ENCODE results near the gene MAP3K5.

DNA sequence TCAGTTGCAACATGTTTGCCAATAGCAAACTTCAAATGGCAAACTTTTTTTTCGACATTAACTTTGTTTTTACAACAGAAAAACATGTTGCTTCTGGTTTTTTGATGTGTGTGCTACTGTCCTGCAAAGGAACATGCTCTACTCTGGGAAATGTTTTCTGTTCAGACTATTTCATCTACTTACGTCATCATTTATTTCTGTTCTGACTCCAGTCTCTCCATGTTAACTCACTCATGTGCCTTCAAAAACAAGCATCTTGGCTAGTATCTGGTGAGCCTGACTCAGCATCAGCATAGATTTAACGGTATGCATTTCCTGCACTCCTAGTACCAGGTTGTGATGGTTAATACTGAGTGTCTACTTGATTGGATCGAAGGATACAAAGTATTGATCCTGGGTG, 206.0 kb downstream of the MAP3K5 start:
- TF ChIP-seq POLR2AphosphoS5 (IDR thresholded peaks at IDR 0.05) (no peak), EP300 (IDR thresholded peaks at IDR 0.05) (no peak)
- TF ChIP-seq, protein P1, sequence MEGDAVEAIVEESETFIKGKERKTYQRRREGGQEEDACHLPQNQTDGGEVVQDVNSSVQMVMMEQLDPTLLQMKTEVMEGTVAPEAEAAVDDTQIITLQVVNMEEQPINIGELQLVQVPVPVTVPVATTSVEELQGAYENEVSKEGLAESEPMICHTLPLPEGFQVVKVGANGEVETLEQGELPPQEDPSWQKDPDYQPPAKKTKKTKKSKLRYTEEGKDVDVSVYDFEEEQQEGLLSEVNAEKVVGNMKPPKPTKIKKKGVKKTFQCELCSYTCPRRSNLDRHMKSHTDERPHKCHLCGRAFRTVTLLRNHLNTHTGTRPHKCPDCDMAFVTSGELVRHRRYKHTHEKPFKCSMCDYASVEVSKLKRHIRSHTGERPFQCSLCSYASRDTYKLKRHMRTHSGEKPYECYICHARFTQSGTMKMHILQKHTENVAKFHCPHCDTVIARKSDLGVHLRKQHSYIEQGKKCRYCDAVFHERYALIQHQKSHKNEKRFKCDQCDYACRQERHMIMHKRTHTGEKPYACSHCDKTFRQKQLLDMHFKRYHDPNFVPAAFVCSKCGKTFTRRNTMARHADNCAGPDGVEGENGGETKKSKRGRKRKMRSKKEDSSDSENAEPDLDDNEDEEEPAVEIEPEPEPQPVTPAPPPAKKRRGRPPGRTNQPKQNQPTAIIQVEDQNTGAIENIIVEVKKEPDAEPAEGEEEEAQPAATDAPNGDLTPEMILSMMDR (IDR thresholded peaks at IDR 0.05) = no peak
